Thoracic aorta (tissue), 2 donors: ENCODE measurements around the gene GGT1. TPM values are rescaled to one million over a fixed set of nuclear protein-coding genes. Genes with fewer than 3 reads are reported as not detected.
"Not testable (repeated sequence)": the region's sequence is repeated elsewhere in the genome, so short reads cannot be mapped to it uniquely, and the experiment has no call there.

Experiments
- ATAC-seq: fragments of 150-250 bp; one replicate; pipeline ENCODE4 v1.8.0; 2017; ENCODE audit warnings: low read depth; ENCODE audit not compliant: insufficient number of reproducible peaks, low FRiP score
- DNase-seq: peaks from one replicate; pipeline ENCODE4 v3.0.0-alpha.2; 2020; ENCODE audit warnings: low spot score
- H3K27ac ChIP-seq, 2 donors: fragments of 200-600 bp; sonication (generic); 1 replicate in 1 of 2; 2 replicates in 1 of 2; pipeline ENCODE4 v1.5.1; 2016; ENCODE audit warnings: mild to moderate bottlenecking in 2 of 2, moderate library complexity in 2 of 2
- H3K27me3 ChIP-seq: fragments of 200-600 bp; sonication (generic); replicated peaks from 2 replicates; pipeline ENCODE4 v1.6.0; 2016; ENCODE audit warnings: mild to moderate bottlenecking; ENCODE audit not compliant: insufficient read depth
- H3K36me3 ChIP-seq: fragments of 200-600 bp; sonication (generic); one replicate; pipeline ENCODE4 v1.5.1; 2016
- H3K4me1 ChIP-seq, 2 donors: fragments of 200-600 bp; sonication (generic); 1 replicate in 1 of 2; 2 replicates in 1 of 2; pipeline versions ENCODE4 v1.5.1 to v1.6.0; 2016; ENCODE audit warnings: low read depth in 2 of 2, mild to moderate bottlenecking in 1 of 2; ENCODE audit not compliant: control insufficient read depth in 1 of 2
- H3K4me3 ChIP-seq: fragments of 200-600 bp; sonication (generic); 2 replicates; pipeline ENCODE4 v1.5.1; 2016; ENCODE audit warnings: mild to moderate bottlenecking
- H3K9me3 ChIP-seq: fragments of 200-600 bp; sonication (generic); 2 replicates; pipeline ENCODE4 v1.5.1; 2016
- total RNA-seq, 2 donors: library from RNA; depleted of rRNA; stranded (reverse); fragments of >200 nt; gene quantifications; one replicate each; pipeline versions ENCODE4 v1.1.0 to v1.2.3, GENCODE V29; 2016
- TF ChIP-seq, protein P1 (sequence below): fragments of 200-600 bp; sonication (generic); IDR thresholded peaks from one replicate; pipeline ENCODE4 v1.5.1; 2019; ENCODE audit warnings: antibody characterized with exemption

The GGT1 gene
- total RNA-seq, 2 donors from 2014 or later = 3.4 to 3.7 TPM

DNA sequence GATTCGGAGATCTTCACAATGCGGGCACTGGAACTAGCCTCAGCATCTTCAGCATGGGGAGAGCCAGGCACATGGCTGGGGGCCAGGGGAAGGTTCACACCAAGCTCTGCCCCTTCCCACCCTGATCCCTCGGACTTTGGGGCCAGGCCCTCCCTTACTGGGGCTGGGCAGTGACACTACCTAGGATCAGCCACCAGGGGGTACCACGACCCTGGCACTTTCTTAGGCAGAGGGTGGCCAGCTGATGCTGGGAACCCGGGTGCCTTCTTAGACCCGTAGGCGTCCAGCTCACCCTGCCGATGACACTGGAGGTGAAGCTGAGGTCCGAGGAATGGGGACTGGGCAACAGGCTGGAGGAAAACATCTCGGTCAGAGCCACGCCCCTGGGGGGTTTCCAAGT is 26.1 kb downstream of the GGT1 start:
- TF ChIP-seq, protein P1, sequence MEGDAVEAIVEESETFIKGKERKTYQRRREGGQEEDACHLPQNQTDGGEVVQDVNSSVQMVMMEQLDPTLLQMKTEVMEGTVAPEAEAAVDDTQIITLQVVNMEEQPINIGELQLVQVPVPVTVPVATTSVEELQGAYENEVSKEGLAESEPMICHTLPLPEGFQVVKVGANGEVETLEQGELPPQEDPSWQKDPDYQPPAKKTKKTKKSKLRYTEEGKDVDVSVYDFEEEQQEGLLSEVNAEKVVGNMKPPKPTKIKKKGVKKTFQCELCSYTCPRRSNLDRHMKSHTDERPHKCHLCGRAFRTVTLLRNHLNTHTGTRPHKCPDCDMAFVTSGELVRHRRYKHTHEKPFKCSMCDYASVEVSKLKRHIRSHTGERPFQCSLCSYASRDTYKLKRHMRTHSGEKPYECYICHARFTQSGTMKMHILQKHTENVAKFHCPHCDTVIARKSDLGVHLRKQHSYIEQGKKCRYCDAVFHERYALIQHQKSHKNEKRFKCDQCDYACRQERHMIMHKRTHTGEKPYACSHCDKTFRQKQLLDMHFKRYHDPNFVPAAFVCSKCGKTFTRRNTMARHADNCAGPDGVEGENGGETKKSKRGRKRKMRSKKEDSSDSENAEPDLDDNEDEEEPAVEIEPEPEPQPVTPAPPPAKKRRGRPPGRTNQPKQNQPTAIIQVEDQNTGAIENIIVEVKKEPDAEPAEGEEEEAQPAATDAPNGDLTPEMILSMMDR = peak; percentile 49
- H3K4me3 ChIP-seq, H3K4me1 ChIP-seq, ATAC-seq, H3K9me3 ChIP-seq, H3K36me3 ChIP-seq, H3K27ac ChIP-seq, DNase-seq, H3K27me3 ChIP-seq: not testable (repeated sequence)

DNA sequence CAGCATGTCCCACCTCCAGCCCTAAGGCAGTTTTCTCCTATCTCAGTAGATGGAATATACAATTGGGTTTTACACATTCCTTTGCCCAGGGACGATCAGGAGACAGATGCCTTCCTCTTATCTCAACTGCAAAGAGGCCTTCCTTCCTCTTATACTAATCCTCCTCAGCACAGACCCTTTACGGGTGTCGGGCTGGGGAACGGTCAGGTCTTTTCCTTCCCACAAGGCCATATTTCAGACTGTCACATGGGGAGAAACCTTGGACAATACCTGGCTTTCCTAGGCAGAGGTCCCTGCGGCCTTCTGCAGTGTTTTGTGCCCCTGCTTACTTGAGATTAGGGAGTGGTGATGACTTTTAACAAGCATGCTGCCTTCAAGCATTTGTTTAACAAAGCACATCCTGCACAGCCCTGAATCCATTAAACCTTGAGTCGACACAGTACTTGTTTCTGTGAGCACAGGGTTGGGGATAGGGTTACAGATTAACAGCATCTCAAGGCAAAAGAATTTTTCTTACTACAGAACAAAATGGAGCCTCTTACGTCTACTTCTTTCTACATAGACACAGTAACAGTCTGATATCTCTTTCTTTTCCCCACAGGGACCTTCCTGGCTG is 27.9 kb downstream of the GGT1 start:
- H3K9me3 ChIP-seq, H3K27me3 ChIP-seq, H3K36me3 ChIP-seq, H3K4me1 ChIP-seq, H3K27ac ChIP-seq, ATAC-seq, H3K4me3 ChIP-seq, DNase-seq: not testable (repeated sequence)

DNA sequence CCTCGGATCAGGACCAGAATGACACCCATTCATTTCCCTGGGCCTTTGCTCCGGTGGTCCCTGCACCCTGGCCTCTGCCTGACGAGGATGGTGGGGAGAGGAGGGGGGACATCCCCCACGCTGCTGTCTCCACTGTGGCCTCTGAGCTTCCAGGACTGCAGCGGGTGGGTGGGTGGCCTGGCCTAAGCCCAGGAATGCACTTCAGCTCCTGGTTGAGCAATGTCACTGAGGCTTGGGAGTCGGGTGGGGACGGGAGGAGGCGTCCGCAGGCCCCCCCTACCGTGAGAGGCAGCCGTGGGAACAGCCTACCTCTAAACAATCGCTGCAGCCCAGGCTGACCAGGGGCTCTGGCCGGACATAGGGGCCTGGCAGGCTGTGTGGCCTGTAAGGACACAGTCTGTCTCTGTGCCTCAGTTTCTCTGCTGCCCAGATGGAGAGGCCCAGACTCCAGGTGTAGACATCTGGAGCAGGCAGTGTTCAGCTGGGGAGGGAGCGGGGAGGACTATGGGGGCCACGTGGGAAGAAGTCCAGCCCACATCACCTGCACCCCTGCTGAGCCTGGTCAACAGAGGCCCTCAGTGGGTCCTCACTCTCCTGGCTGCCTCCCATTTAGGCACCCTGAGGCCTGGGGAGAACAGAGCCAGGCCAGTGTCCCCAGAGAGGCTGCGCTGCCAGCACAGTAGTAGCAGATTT is 28.6 kb downstream of the GGT1 start:
- not testable (repeated sequence) for DNase-seq, H3K4me1 ChIP-seq, H3K36me3 ChIP-seq, ATAC-seq, H3K27ac ChIP-seq, H3K27me3 ChIP-seq, H3K9me3 ChIP-seq, H3K4me3 ChIP-seq

DNA sequence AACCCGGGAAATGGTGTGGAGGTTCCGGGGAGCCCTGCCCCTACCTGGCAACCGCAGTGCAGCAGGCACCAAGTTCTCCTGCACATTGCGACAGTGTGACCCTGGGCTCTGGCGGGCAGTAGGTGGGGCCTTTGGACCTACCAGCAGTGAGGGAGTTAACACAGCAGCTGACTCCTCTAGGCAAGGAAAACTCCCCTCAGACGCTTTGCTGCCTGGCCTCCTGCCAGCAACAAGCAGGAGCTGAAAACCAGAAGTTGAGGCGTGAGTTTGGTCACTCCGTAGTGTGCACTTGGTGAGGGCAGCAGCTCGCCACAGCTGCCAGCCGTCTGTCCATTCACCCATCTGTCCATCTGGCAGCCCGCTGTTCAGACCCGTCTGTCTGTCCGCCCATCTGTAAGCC is 29.6 kb downstream of the GGT1 start:
- not testable (repeated sequence) for ATAC-seq, H3K27me3 ChIP-seq, H3K27ac ChIP-seq, DNase-seq, H3K9me3 ChIP-seq, H3K36me3 ChIP-seq, H3K4me3 ChIP-seq, H3K4me1 ChIP-seq

DNA sequence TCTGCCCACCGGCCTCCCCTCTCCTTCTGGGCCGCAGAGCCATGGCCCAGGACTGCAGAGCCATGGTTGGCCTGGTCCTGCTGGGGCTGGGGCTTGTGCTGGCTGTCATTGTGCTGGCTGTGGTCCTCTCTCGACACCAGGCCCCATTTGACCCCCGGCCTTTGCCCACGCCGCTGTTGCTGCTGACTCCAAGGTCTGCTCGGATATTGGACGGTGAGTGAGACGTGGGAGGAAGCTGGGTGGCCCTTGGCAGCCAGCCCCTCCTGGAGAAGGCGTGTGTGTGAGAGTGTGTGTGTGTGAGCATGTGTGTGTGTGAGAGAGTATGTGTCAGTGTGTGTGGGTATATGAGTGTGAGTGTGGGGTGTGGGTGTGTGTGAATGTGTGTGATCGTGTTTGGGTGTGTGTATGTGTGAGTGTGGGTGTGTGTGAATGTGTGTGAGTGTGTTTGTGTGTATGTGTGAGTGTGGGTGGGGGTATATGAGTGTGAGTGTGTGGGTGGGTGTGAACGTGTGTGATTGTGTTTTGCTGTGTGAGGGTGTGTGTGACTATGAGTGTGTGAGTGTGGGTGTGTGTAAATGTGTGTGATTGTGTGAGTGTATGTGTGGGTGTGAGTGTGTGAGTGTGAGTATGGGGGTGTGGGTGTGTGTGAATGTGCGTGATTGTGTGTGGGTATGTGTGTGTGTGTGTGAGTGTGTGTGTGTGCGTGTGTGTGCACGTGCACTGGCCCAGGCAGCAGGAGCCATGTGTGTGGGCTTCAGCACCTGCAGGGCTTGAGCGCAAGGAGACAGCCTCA is 30.4 kb downstream of the GGT1 start:
- H3K27ac ChIP-seq, H3K36me3 ChIP-seq, ATAC-seq: not testable (repeated sequence)

DNA sequence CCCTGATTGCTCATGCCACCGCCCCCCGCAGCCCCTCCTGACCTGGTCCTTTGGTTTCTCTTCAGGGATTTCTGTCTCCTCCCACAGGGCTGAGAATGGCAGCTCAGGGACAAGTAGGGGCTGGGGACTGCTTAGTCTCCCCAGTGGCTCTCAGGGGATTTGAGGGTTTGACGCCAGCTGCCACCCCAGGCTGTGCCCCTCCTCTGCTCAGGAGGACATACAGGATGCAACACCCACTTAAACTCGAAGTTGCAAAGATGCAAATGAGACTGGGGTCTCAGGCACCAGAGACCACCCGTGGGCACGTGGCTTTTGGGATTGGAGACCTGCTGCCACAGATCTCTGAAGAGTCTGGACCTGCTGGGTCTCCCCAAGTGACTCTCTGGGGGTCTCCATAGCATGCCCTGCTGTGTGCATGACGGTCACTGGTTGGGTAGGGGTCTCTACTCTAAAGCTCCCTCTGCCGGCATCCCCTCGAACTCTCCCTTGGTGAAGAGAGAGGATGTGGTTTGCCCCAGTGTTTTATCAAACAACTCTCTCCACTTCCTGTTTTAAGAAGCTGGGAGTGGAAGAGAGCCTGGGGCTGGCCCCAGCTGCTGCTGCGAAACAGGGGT is 31.9 kb downstream of the GGT1 start:
- H3K9me3 ChIP-seq, H3K4me1 ChIP-seq, ATAC-seq, H3K36me3 ChIP-seq, DNase-seq, H3K4me3 ChIP-seq, H3K27me3 ChIP-seq, H3K27ac ChIP-seq: not testable (repeated sequence)

More for the DNA sequence above, 30.4 kb downstream of the GGT1 start:
- H3K4me1 ChIP-seq, H3K4me3 ChIP-seq, H3K27me3 ChIP-seq, H3K9me3 ChIP-seq, DNase-seq: not testable (repeated sequence)

DNA sequence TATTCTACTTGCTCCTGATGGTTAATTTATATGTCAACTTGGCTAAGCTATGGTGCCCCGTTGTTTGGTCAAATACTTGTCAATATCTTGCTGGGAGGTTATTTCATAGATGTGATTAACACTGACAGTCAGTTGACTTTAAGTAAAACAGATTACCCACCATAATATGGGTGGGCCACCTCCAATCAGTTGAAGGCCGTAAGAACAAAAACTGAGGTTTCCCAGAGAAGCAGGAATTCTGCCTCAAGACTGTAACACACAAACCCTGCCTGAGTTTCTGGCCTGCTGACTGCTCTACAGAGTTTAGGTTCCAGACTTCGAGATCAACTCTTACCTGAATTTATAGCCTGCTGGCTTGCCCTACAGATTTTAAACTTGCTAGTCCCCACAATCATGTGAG is 33.5 kb downstream of the GGT1 start:
- DNase-seq, H3K4me1 ChIP-seq: not testable (repeated sequence)

DNA sequence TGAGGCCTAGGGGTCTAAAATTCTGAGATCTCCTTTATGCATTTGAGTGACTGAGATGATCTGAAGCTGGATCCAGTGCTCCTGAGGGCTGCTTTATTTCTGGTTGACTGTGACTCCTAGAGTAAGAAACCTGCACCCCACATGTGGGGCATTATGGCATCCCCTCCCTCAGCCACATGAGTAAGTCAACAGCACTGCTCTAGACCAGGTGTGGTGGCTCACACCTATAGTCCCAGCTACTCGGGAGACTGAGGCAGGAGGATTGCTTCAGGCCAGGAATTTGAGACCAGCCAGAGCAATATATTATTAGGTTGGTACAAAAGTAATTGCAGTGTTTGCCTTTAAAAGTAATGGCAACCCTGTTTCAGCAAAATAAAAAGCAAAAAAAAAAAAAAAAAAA is 39.3 kb downstream of the GGT1 start:
- H3K4me3 ChIP-seq, H3K4me1 ChIP-seq, ATAC-seq, H3K27ac ChIP-seq, H3K9me3 ChIP-seq, DNase-seq, H3K27me3 ChIP-seq, H3K36me3 ChIP-seq: not testable (repeated sequence)

More for the DNA sequence above, 33.5 kb downstream of the GGT1 start:
- not testable (repeated sequence) for H3K36me3 ChIP-seq, H3K9me3 ChIP-seq, H3K4me3 ChIP-seq, H3K27ac ChIP-seq, ATAC-seq, H3K27me3 ChIP-seq

DNA sequence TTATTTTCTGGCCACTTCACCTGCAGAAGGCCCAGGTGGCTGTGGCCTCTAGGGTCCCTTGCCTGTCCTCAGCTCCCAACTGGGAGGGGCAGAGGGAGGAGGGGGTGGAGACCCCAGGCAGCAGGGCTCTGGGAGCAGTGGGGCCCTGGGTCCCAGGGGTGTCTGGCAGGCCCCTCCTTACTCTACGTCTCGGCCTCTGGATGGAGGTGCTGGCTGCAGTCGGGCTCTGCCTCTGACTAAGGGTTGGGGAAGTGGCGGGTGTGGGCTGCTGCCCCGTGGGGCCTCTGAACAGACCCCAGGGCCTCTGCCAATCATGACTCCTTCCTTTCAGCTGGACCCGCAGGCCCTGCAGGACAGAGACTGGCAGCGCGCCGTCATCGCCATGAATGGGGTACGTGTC is 41.4 kb downstream of the GGT1 start:
- H3K27ac ChIP-seq, ATAC-seq, H3K9me3 ChIP-seq, H3K27me3 ChIP-seq, H3K36me3 ChIP-seq, DNase-seq, H3K4me1 ChIP-seq, H3K4me3 ChIP-seq: not testable (repeated sequence)

DNA sequence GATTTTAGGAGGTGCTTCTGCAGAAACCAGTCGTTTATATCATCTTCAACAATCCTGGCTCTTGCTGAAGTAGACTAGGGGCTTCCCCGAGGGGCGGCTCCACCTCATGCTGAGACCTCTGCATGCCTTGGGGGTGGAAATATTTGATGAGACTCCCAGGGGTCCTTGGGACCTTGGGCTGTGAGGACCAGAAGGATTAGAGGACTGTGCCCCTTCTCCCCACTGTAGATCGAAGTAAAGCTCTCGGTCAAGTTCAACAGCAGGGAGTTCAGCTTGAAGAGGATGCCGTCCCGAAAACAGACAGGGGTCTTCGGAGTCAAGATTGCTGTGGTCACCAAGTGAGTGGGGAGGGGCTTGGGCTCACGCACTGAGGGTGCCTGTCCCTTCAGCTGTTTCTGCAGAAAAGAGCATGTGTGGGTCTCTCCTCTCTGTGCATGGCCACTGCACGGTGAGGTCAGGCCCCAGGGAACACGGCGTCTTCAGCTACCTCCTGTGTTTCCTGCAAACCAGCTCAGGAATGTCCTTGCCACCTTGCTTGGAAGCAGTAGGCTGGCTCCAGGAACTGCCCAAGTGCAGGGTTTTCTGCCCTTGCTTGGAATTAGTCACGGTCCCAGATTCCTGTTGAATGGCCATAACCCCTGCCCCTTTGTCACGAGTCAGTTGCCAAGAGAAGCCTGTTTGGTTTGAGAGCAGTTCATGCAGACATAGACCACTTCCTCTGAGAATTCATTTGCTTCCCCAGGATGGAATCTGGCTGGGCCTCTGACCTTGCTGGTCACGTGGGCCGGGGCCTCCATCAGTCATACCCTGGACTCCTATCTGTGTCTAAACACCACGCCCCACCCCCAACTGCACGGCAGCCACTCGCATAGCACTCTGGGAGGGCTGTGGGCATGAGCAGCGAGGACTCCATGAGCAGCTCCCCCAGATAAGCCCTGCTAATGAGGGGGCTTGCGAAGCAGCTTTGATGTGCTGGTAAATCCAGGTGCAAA is 42.7 kb downstream of the GGT1 start:
- not testable (repeated sequence) for DNase-seq, ATAC-seq, H3K4me3 ChIP-seq, H3K9me3 ChIP-seq, H3K4me1 ChIP-seq, H3K36me3 ChIP-seq, H3K27me3 ChIP-seq, H3K27ac ChIP-seq
